Nephron (organoid): ENCODE results near the gene SGK1.
"Not testable (repeated sequence)": the region's sequence is repeated elsewhere in the genome, so short reads cannot be mapped to it uniquely, and the experiment has no call there.

Experiments
- H3K27ac Mint-ChIP-seq, 3 experiments: 2 replicates each; pipeline ENCODE4 v1.8.0; 2020; ENCODE audit warnings: mixed read lengths in 3 of 3, mild to moderate bottlenecking in 2 of 3, moderate library complexity in 1 of 3
- H3K27me3 Mint-ChIP-seq: 2 replicates; pipeline ENCODE4 v1.8.0; 2021; ENCODE audit warnings: low read depth, mild to moderate bottlenecking, moderate library complexity, mixed read lengths
- H3K36me3 Mint-ChIP-seq: 2 replicates; pipeline ENCODE4 v1.8.0; 2020; ENCODE audit warnings: low read depth, mixed read lengths
- H3K4me1 Mint-ChIP-seq: 2 replicates; pipeline ENCODE4 v1.8.0; 2020; ENCODE audit warnings: mixed read lengths
- H3K4me3 Mint-ChIP-seq, 3 experiments: 2 replicates each; pipeline ENCODE4 v1.8.0; 2020; ENCODE audit warnings: mild to moderate bottlenecking in 3 of 3, mixed read lengths in 3 of 3, moderate library complexity in 2 of 3
- H3K9me3 Mint-ChIP-seq: 2 replicates; pipeline ENCODE4 v1.8.0; 2020; ENCODE audit warnings: mixed read lengths
- CTCF ChIP-seq, 3 experiments: fragments of 200-600 bp; sonication (generic); IDR thresholded peaks; one replicate each; pipeline ENCODE4 v1.5.0; 2021; ENCODE audit warnings: antibody characterized with exemption in 3 of 3; ENCODE audit not compliant: unreplicated experiment in 3 of 3

SGK1 gene

GRCh38 chr6:134324766-134325165, 6.9 kb upstream of the SGK1 start:
- H3K27me3 Mint-ChIP-seq: peaks cover 8% of the 10 kb centered on the region
- H3K9me3 Mint-ChIP-seq: peaks cover 3% of the 10 kb centered on the region
- no peaks in the 10 kb centered on the region for H3K36me3 Mint-ChIP-seq
- no peak overlapping the region for H3K27ac Mint-ChIP-seq
- TF ChIP-seq CTCF (IDR thresholded peaks at IDR 0.05; ENCODE audit: unreplicated experiment in 3 of 3): no peak
- H3K4me3 Mint-ChIP-seq: no peak overlapping the region
- H3K4me1 Mint-ChIP-seq: no peaks in the 10 kb centered on the region

GRCh38 chr6:134324141-134324540, 6.2 kb upstream of the SGK1 start:
- Mint-ChIP-seq H3K4me1 (no peaks in the 10 kb centered on the region), H3K27ac (no peak overlapping the region), H3K27me3 (peaks cover 15% of the 10 kb centered on the region), H3K36me3 (no peaks in the 10 kb centered on the region), H3K9me3 (peaks cover 3% of the 10 kb centered on the region), H3K4me3 (no peak overlapping the region)
- TF ChIP-seq CTCF (IDR thresholded peaks at IDR 0.05; ENCODE audit: unreplicated experiment in 3 of 3): no peak

- no peak for TF ChIP-seq CTCF (IDR thresholded peaks at IDR 0.05; ENCODE audit: unreplicated experiment in 3 of 3)
- H3K4me1 Mint-ChIP-seq: no peaks in the 10 kb centered on the region
- no peak overlapping the region for H3K27ac Mint-ChIP-seq
- no peak overlapping the region for H3K4me3 Mint-ChIP-seq
- peaks cover 19% of the 10 kb centered on the region for H3K27me3 Mint-ChIP-seq
- H3K9me3 Mint-ChIP-seq: peaks cover 3% of the 10 kb centered on the region
- H3K36me3 Mint-ChIP-seq: no peaks in the 10 kb centered on the region
These were observed 5.8 kb upstream of the SGK1 start for GRCh38 chr6:134323698-134324097.

- no peak for TF ChIP-seq CTCF (IDR thresholded peaks at IDR 0.05; ENCODE audit: unreplicated experiment in 3 of 3)
- Mint-ChIP-seq H3K27ac (no peak overlapping the region), H3K4me1 (peaks cover 2% of the 10 kb centered on the region), H3K27me3 (peaks cover 20% of the 10 kb centered on the region), H3K4me3 (no peak overlapping the region), H3K36me3 (no peaks in the 10 kb centered on the region), H3K9me3 (peaks cover 3% of the 10 kb centered on the region)
These were observed 5.4 kb upstream of the SGK1 start for GRCh38 chr6:134323294-134323693.

- Mint-ChIP-seq H3K36me3 (no peaks in the 10 kb centered on the region), H3K9me3 (peaks cover 3% of the 10 kb centered on the region), H3K27me3 (peaks cover 30% of the 10 kb centered on the region), H3K4me1 (peaks cover 11% of the 10 kb centered on the region), H3K4me3 (no peak overlapping the region), H3K27ac (no peak overlapping the region)
- no peak for TF ChIP-seq CTCF (IDR thresholded peaks at IDR 0.05; ENCODE audit: unreplicated experiment in 3 of 3)
These were observed 4.3 kb upstream of the SGK1 start for GRCh38 chr6:134322216-134322615.

- TF ChIP-seq CTCF (IDR thresholded peaks at IDR 0.05; ENCODE audit: unreplicated experiment in 3 of 3): no peak
- peaks cover 15% of the 10 kb centered on the region for H3K4me1 Mint-ChIP-seq
These were observed 3.3 kb upstream of the SGK1 start for GRCh38 chr6:134321246-134321645.

GRCh38 chr6:134319686-134320085, 1.8 kb upstream of the SGK1 start:
- Mint-ChIP-seq H3K4me1 (peaks cover 15% of the 10 kb centered on the region), H3K27me3 (peaks cover 40% of the 10 kb centered on the region), H3K4me3 (peak overlapping the region in 1 of 3 experiments; percentile 15)
- H3K36me3 Mint-ChIP-seq, H3K27ac Mint-ChIP-seq, H3K9me3 Mint-ChIP-seq: not testable (repeated sequence)

More at GRCh38 chr6:134321246-134321645, 3.3 kb upstream of the SGK1 start:
- Mint-ChIP-seq H3K9me3 (peaks cover 1% of the 10 kb centered on the region), H3K4me3 (no peak overlapping the region), H3K36me3 (no peaks in the 10 kb centered on the region), H3K27ac (no peak overlapping the region), H3K27me3 (peaks cover 36% of the 10 kb centered on the region)
